Amniotic stem cell (primary cell): Measurements from ENCODE around the gene FRMD3.
A peak's percentile ranks its signal among the peaks of the same experiment; 100 is the strongest.

Source experiments
- DNase-seq: peaks from one replicate; lab custom pipeline; 2025; lab: John Stamatoyannopoulos, UW

Gene FRMD3

DNA sequence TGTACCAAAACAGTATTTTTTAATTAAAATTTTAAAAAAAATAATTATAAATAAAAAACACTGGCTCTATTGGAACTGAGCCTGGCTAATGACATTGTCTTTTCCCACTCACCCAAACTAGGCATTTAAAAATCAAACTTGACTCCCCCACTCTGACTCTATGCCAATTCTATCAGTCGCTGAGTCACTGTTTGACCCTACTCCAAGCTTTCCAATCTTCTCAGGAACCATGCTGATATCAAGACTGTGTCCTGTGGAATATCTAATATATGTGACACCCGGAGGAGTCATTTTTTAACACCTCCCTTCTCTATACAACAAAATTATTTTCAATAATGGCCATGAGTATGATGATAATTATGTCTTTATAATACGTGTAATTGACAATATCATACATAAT lies 303.7 kb downstream of the FRMD3 start:
- DNase-seq: no peak

DNA sequence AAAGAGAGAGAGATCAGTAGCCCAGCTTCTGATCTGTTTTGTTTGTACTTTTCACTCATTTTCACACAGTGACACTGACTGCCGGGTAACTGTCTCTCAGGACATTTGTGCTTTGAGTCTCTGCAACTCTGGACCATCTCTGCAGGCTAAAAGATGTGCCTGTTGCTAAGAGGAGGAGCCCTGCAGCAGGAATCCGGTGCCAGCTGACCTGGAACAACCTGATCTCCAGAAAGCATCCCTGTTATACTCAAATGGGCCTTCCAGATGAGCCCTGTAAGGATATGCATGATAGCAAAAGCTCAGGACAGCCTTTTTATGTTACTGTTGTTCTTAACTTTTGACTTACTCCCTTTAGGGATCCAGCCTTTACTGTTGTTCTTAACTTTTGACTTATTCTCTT lies 304.6 kb downstream of the FRMD3 start:
- DNase-seq: no peak

DNA sequence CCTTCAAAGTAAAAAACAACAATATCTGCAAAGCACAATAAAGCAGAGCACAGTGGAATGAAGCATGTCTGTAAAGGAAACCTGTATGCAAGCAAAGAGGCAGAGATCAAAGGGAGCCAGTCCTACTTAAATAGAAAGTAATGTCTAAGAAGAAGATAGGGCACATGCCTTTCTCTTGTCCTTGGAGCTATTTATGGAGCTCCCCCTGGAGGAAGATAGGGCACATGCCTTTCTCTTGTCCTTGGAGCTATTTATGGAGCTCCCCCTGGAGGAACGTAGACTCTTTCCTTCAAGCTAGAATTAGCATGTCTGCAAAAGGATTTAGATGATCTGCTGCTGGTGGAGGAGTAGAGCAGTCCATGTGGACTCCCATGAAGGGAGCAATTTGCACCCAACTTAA lies 307.2 kb downstream of the FRMD3 start:
- no peak for DNase-seq

DNA sequence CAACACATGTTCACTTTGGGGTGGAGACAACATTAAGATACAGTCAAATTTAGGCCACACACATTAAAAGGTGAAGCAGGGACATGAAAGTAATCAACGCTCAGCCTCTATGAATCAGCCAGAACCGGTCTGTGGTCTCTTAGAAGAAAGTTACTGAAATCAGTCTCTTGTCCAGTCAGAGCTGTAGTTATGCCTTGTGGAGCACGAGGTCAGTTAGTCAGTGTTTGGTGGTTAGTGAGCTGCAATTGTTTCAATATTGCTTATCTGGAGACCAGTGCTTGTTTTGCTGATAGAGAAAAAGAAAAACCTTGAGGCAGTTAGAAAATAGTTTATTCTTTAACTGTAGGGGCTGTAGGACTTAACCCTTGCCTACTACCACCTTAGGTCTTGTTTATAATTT lies 317.5 kb downstream of the FRMD3 start:
- no peak for DNase-seq

DNA sequence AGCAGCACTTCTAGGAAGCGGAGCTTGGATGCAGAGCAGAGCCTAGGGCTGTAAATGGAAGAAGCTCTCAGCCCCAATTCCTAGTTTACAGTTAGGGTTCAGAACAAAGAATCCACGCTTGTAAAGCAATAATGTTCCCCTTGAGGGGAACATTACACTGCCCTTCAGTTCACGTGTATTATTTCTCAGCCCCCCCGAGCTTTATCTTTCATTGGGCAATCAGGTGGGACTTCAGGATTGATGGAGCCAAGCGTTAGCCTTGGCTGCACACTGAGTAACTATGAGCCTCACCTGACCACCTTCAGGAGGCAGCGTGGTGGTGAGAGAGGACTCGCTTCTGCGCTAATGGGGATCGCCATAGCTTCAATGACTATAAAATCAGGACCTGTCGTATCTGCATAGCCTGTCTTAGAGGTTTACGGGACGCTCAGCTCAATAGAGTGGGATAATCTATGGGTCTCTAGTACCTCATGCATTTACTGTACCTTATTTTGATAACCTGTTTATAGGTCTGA lies 318.2 kb downstream of the FRMD3 start:
- no peak for DNase-seq

DNA sequence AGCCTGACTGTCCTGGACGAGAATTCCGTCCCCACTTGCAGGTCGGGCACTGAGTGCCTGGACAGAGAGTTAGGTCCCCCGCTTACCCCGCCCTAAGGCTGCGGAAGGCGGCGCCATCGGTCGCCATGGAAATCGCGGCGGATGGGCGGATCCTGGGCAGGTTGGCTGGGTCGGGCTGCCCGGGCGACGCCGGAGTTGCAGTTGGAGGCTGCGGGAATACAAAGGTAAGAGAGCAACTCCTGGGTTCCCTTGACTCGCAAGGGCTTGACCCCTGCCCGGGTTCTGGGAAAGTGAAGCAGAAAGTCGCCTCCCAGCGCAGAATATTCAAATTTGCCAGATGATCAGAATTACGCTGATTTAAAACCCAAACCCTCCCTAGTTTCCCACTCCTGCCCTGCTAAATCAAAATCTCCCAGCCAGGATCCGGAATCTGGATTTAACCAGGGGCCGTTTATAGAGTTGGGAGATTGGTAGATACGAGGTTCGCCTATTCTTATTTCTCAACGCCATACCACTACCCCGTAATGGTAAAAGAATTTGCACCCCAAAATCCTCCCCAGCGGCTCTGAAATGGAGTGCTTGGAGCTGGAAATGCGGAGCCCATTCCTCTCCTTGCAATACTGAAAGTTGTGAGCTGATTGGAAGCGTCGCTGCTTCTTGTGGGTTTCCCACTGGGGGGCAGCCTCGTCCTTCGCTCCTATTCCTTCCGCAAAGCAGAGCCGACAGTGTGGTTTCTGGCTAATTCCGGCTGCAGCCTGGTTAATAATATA lies 318.9 kb downstream of the FRMD3 start:
- DNase-seq: peak; percentile 67

DNA sequence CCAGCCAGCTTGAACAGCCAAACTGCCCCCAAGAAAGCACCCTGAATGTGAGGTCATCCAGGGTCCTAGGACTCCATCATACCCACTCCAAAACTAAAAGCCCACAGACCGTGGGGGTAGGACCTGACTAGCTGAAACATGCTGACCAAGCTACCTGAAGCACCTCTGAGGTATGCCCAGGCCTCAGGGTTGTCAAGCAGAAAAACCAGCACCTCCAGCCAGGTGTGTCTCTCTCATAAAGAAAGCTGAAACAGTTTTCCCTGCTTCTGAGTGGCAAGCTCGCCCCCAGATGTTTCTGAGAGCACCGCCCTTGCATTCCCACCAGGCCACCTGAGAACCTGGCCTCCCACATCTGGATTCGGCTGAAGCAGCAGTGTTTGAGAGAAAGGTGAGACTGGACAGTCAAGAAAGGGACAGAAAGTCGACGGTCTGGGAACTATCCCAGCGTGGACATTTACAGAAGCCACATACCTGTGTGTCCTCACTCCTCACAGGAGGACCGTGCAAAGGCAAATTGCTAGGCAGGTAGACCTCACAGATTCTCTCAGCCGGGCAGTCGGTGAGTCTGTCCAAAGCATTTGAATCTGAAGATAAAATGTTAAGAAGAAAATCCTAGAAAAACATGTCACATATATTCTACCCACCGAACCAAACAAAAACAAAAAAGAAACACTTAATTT lies 319.6 kb downstream of the FRMD3 start:
- DNase-seq: no peak

DNA sequence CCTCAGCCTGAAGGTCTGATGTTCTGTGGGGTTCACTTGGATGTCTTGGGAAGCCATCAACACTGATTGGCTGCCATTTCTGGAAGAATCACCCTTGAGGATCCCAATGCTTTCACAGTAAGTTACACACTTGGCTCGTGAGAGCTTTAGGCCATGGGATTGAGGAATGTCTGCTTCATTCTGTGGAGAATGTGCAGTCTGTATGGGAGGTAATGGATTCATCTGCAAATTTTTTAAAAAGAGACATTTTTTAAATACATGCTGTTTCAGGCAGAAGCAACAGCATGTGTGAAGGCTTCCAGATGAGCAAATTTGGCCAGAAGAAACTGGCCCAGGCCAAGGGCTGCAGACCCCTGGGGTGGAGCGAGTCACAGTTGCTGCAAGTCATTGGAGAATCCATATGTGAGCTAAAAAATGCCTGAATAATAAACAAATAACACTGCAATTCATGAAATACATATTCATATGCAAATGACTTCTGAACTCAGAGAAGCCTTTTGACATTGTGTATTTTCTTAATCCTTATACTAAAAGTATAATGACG lies 328.9 kb downstream of the FRMD3 start:
- no peak for DNase-seq

DNA sequence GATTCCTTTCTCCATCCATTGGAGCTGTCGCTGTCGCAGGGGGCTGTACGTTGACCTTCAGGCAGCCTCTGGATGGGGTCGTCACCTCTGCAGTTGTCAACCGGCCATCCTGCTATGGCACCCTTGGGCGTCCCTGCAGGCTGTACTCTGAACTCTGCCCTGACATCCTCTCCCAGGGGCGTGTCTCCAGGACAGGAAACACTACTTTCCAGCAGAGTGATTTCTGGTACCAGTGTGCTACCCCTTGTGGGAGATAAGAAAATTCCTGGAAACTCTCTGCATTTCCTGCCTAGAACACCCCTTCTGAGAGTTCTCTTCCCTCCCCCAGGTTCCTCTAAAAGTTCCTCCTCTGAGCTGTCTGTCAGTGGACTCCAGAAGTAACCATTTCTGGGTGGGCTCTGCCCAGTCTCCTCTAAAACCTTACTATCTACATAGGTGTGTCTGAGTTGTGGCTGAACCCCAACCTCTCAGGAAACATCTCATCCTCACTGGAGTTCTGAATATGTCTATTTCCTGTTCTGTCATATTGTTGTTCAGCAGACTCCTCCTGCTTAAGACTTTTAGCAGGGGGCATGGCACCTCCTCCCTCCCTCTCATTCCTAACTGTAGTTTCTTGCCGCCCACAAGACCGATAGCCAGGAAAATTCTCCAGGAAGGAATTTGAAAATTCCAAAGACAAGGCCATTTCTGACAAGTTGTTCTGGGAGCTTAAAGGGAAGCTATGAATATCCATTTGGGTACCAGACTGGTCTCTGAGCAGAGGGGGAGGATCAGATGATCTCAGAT lies 329.9 kb downstream of the FRMD3 start:
- no peak for DNase-seq

DNA sequence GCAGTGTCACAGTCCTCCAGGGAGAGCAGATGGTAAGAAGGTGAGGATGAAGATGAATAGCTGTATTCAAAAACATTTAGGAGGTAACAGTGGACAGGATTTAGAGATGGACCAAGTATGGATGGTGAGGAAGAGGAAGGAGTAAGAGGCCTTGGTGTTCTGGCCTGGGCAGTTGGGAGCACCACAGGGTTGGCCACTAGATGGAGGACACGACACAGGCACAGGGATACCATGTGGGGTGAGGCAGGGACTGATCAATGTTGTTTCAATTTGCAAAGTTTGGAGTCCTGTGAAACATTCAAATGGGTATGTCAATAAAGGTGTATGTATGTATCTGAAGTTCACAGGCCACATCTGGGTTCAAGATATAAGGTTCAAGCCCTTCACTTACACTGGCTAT lies 334.2 kb downstream of the FRMD3 start:
- no peak for DNase-seq

DNA sequence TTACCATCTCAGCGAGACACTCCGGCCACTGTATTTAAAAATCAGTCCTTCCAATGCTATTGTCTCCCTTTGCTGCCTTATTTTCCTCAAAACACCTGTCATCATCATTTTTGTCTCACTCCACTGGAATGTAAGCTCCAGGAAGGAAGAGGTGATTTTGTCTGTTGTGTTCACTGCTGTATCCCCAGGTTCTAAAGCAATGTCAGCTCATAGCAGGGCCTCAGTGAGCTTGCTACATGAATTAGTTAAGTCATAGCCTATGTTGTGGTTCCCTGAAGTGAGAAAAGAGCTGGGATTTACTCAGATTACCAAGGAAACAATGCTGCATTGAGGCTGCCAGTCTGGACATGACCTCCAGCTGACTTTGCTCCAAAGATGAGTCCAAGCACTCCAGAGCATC lies 337.7 kb downstream of the FRMD3 start:
- DNase-seq: no peak

DNA sequence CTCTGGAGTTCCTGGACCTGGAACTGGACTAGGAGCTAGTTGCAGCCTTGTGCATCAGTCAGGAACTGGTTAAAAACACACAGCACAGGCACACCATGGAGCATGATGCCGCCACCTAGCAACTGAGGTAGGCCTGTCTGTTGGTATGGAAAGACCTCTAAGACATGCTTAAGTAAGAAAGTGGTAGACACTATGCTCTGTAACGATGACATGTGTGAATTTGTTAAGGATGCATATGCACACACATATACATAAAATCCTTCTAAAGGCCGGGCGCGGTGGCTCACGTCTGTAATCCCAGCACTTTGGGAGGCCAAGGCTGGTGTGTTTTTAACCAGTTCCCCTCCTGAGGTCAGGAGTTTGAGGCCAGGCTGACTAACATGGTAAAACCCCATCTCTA lies 338.4 kb downstream of the FRMD3 start:
- DNase-seq: no peak

DNA sequence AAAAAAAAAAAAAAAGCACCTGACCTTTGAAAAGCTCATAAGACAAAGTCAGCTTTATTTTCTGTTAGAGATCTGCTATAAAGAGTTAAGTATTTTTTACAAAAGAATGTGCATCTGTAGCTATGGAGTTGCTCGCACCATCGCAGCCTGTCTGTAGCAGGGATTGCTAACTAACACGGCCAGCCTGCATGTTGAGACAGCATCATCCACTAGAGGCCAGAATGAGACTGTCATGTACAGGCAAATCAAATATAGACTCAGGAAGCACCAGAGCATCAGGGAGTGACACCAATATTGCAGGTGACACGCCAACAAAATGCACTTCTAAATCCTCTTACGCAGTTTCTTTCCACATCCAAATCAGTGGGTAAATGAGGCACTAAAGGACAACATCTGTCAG lies 339.0 kb downstream of the FRMD3 start:
- peak; percentile 2 for DNase-seq

DNA sequence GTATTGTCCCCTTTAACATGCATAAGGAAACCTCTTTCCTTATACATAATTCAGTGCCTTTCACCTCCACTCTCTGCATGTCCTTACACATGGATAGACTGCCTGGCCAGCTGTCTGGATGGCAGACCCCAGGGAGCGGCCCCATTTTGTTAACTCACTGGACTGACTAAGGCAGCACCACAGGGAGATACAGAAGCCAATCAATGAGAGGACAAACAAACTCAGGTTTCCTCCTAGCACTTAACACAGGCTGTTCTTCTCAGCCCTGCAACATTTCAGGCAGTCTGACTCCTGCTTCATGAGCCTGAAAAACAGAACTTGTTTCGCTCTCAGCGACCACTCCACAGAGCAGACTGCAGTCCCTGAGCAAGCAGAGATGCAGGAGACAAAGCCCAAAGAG lies 339.8 kb downstream of the FRMD3 start:
- DNase-seq: no peak

DNA sequence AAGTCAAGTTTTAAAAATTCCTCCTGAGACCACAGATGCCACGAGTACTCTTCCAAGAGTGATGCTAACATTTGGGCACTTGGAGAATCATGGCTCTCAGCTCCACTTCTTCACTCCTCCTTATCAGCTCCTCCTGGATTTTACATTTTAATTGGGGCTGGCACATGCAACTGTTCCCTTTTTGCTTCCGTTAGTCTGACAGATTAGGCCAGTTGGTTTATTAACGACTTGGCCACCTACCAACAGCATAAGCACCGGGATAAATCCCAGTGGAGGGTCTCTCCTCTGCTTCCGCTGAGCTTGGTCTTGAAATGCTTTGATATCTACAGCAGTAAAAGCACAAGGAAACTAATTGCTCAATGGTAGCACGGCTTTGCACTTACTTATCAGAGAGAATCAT lies 340.6 kb downstream of the FRMD3 start:
- no peak for DNase-seq

DNA sequence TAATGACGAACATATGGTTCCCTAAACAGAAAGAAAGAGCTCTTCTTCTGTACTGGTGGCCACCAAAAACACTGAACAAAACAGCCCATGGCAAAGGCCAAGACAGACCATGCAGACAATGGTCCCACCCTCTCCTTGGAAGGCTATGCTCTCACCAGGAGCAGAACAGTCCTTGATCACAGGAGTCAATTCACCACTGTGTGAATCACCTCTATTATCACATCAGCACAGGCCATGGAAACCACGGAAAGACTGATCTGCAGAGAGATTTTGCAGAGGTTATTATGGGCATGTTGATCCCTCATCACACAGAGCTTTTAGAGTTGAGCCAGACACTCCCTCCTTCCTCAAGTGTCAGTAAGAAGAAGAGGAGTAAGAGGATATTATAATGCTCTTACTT lies 341.3 kb downstream of the FRMD3 start:
- DNase-seq: no peak
